NK-92 treated with Interleukin-12 subunit alpha and Interleukin-12 subunit beta, amount 100 ng/mL, for 24 hours (cell line): ENCODE data around the gene CCDC187.
"Not testable (repeated sequence)": the region's sequence is repeated elsewhere in the genome, so short reads cannot be mapped to it uniquely, and the experiment has no call there.

Experiments used
- DNase-seq: peaks from one replicate; lab custom pipeline; 2025; lab: John Stamatoyannopoulos, UW

CCDC187 gene

GRCh38 chr9:136303825-136304416, at the start of gene CCDC187:
Gene CCDC187, minus strand, starts transcription at chr9:136304094. Its CDS starts 264 bp downstream, at chr9:136303830.
- no peak for DNase-seq

GRCh38 chr9:136353088-136353487, 49.2 kb upstream of the CCDC187 start:
- no peak for DNase-seq

GRCh38 chr9:136352682-136353081, 48.8 kb upstream of the CCDC187 start:
- no peak for DNase-seq

- DNase-seq, result not testable (repeated sequence)
These were observed 48.0 kb upstream of the CCDC187 start for GRCh38 chr9:136351868-136352267.

GRCh38 chr9:136351252-136351800, 47.4 kb upstream of the CCDC187 start:
- no peak for DNase-seq

GRCh38 chr9:136349546-136349945, 45.7 kb upstream of the CCDC187 start:
- DNase-seq, result no peak

GRCh38 chr9:136348691-136349090, 44.8 kb upstream of the CCDC187 start:
- no peak for DNase-seq

GRCh38 chr9:136347472-136348256, 43.8 kb upstream of the CCDC187 start:
- no peak for DNase-seq

GRCh38 chr9:136346927-136347465, 43.1 kb upstream of the CCDC187 start:
- DNase-seq, result no peak

GRCh38 chr9:136346157-136346481, 42.2 kb upstream of the CCDC187 start:
- DNase-seq, result no peak

- DNase-seq, result no peak
These were observed 41.6 kb upstream of the CCDC187 start for GRCh38 chr9:136345281-136346156.

GRCh38 chr9:136344544-136345280, 40.8 kb upstream of the CCDC187 start:
- DNase-seq, result no peak

GRCh38 chr9:136343884-136344269, 40.0 kb upstream of the CCDC187 start:
- DNase-seq, result no peak

- no peak for DNase-seq
These were observed 39.4 kb upstream of the CCDC187 start for GRCh38 chr9:136343121-136343883.

- no peak for DNase-seq
These were observed 38.6 kb upstream of the CCDC187 start for GRCh38 chr9:136342181-136343120.

- DNase-seq, result no peak
These were observed 37.9 kb upstream of the CCDC187 start for GRCh38 chr9:136341769-136342168.

GRCh38 chr9:136341042-136341655, 37.3 kb upstream of the CCDC187 start:
- DNase-seq, result no peak

GRCh38 chr9:136340356-136341041, 36.6 kb upstream of the CCDC187 start:
- DNase-seq, result no peak

- no peak for DNase-seq
These were observed 36.0 kb upstream of the CCDC187 start for GRCh38 chr9:136339958-136340310.
